HG03039 (cell line): ENCODE results near the gene OR2T6.
"Not testable (repeated sequence)": the region's sequence is repeated elsewhere in the genome, so short reads cannot be mapped to it uniquely, and the experiment has no call there.

Experiments used
- ATAC-seq: cut with Tn5 transposase; IDR thresholded peaks from one replicate; pipeline ENCODE4 v1.9.1; 2021; ENCODE audit warnings: mild to moderate bottlenecking, moderate library complexity; ENCODE audit not compliant: unreplicated experiment

The OR2T6 gene

DNA sequence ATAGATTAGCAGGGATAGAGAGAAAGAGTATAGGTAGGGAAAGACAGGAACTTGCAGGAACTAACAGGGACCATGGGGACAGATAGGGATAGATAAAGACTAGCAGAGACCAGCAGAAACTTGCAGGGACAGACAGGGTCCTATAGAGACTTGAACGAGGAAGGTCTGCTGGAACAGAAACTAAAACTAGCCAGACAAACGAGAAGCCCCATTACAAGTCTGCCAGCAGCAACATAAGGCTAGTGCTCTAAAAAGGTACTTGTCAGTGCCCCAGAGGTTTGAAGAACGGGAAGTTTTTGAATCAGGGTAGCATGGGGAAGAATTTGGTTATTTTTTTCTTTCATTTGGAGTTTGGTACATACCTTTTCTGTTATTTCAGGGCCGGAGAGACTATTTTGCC is 56.7 kb downstream of the OR2T6 start:
- ATAC-seq: not testable (repeated sequence)

DNA sequence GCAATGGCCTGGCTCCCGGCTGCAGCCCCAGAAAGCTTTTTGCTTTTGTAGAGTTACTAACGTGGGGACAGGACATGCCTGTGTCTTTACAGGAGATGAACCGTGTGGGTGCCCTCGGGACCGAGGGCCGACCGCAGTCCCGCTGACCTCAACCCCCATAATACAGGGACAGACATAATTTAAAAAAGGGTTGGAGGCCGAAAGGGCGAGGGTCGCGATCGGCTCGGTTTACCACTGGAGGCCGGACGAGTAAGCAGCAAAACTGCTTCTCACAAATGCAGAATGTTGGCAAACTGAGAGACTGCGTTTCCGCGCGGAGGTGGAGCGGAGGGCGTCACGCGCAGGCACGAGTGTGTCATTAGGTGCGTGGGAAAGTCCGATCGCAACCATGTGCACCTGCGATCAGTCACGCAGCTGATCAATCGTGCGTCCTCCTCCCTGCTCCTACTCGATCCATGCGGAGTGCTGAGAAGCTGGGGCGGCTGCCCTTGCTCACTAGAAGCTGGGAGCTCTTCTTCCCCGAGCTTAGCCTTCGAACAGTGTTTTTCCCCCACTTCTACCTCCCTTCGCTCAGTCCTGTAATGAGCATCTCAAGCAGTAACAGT is 58.4 kb downstream of the OR2T6 start:
- not testable (repeated sequence) for ATAC-seq

DNA sequence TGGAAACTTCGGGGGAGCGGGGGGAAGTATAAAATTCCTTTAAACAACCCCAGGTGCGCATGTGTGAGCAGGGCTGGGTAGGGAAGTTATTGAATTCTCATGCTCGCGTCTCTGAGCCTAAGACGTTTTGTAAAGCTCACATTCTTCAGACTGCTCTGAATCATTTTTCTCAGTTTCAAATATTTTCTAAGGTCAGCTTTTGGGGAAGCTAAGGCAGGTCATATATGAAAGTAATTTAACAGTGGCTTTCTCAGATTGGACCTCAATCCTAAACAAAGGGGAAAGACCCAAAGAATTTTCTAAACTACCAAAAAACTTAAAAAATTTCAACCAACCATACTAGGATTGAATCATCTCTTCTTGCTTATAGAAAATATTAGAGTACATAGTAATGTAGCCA is 59.4 kb downstream of the OR2T6 start:
- not testable (repeated sequence) for ATAC-seq

DNA sequence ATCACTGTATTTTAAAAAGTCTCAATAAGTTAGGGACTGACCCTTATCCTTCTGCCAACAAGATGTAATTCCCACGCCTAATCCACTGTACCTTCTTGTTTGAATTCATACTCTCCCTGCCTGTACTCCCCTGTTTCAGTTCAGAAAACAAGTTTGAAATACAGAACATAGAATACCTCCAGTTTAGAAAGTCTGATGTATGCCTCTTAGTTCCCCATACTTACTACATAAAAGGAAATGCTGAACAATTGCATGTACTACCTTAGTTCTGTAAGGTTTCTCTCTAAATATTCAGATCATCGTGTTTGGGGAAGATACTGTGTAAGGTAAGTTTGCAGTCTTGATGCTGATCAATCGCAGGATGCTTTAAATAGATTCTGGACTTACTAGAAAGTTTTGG is 60.8 kb downstream of the OR2T6 start:
- ATAC-seq: not testable (repeated sequence)

DNA sequence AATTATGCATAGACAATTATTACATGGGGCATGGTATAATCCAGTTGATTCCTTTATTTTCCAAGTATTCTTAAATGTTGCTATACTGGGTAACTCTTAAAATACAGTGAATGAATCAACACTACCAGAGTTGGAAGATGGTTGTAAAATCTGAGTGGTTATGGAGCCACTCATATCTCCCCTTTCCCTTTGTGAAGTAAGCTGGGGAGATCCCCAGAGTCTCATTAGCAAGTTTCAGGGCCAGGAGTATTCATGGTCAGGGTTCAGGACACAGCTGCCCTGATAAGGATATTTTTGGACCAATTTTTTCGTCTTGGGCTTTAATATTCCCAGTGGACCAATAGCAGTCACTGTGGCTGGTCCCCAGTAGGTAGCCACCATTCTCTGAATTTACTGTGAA is 63.1 kb downstream of the OR2T6 start:
- ATAC-seq: peak; percentile 50

DNA sequence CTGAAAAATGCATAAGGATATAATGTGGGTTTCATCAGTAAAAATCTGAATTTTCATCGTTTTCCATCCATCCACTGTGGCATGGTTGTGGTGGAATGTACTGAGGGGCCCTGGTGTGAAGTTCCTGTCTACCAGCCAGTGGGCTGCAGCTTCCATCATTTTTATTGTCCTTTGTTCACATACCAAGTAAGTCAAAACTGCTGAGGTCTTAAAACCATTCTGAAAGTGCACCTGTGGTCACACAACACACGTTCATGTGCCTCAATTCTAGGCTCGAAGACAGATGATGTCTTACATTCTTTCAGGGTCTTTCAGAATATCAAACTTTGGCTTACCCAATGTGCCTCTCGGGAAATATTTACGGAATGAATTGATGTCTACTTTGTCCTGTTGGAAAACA is 63.7 kb downstream of the OR2T6 start:
- ATAC-seq: not testable (repeated sequence)
